ENCODE data around the gene OR4D11.
A peak's percentile ranks its signal among the peaks of the same experiment; 100 is the strongest.

The OR4D11 gene

GRCh38 chr11:59550368-59550841 lies 47.0 kb downstream of the OR4D11 start:
- peak; percentile 0 for TF ChIP-seq CTCF (IDR thresholded peaks at IDR 0.05; ENCODE audit: extremely low read depth, missing control alignments)
- peak; percentile 78 for DNase-seq (ENCODE audit: low spot score)

GRCh38 chr11:59550842-59551658 lies 47.7 kb downstream of the OR4D11 start:
- TF ChIP-seq CTCF (IDR thresholded peaks at IDR 0.05; ENCODE audit: extremely low read depth, missing control alignments) = no peak
- DNase-seq (ENCODE audit: low spot score) = peak; percentile 32

GRCh38 chr11:59551659-59552521 lies 48.5 kb downstream of the OR4D11 start:
- DNase-seq (ENCODE audit: low spot score) = no peak
- TF ChIP-seq CTCF (IDR thresholded peaks at IDR 0.05; ENCODE audit: extremely low read depth, missing control alignments) = no peak

GRCh38 chr11:59552844-59553243 lies 49.5 kb downstream of the OR4D11 start:
- DNase-seq (ENCODE audit: low spot score) = no peak
- TF ChIP-seq CTCF (IDR thresholded peaks at IDR 0.05; ENCODE audit: extremely low read depth, missing control alignments) = no peak

GRCh38 chr11:59553323-59553722 lies 49.9 kb downstream of the OR4D11 start:
- no peak for TF ChIP-seq CTCF (IDR thresholded peaks at IDR 0.05; ENCODE audit: extremely low read depth, missing control alignments)
- DNase-seq (ENCODE audit: low spot score) = no peak

Measured in GM20000 (cell line).